ENCODE data around the gene CHCHD3.

- no peak for TF ChIP-seq CTCF (conservative IDR thresholded peaks at IDR 0.05; ENCODE audit: low read depth, low read length)
- TF ChIP-seq NFE2L2 (IDR thresholded peaks at IDR 0.05; ENCODE audit: low read depth, low read length): no peak
- TF ChIP-seq USF2 (IDR thresholded peaks at IDR 0.05; ENCODE audit: low read depth, low read length): no peak
- no peak for TF ChIP-seq SMC3 (IDR thresholded peaks at IDR 0.05; ENCODE audit: low read depth, low read length)
- TF ChIP-seq POLR2A (IDR thresholded peaks at IDR 0.05; ENCODE audit: low read depth, low read length): no peak
Measured at GRCh38 chr7:132750096-132750495, 331.8 kb downstream of the CHCHD3 start.
